ENCODE data around the gene FGD4.
A peak's percentile ranks its signal among the peaks of the same experiment; 100 is the strongest.
"Not testable (repeated sequence)": the region's sequence is repeated elsewhere in the genome, so short reads cannot be mapped to it uniquely, and the experiment has no call there.

FGD4 gene

GRCh38 chr12:32525802-32526201 is 126.4 kb downstream of the FGD4 start:
- not testable (repeated sequence) for DNase-seq

- not testable (repeated sequence) for DNase-seq
Observed at GRCh38 chr12:32526343-32526742, 127.0 kb downstream of the FGD4 start.

GRCh38 chr12:32532422-32532821 is 133.1 kb downstream of the FGD4 start:
- no peak for DNase-seq

- DNase-seq = no peak
Observed at GRCh38 chr12:32532951-32533350, 133.6 kb downstream of the FGD4 start.

- not testable (repeated sequence) for DNase-seq
Observed at GRCh38 chr12:32533506-32533905, 134.1 kb downstream of the FGD4 start.

GRCh38 chr12:32533971-32534590 is 134.7 kb downstream of the FGD4 start:
- DNase-seq = peak; percentile 46

GRCh38 chr12:32534698-32535097 is 135.3 kb downstream of the FGD4 start:
- no peak for DNase-seq

GRCh38 chr12:32535288-32535999 is 136.1 kb downstream of the FGD4 start:
- DNase-seq = peak; percentile 79

GRCh38 chr12:32536000-32536345 is 136.6 kb downstream of the FGD4 start:
- no peak for DNase-seq

- no peak for DNase-seq
Observed at GRCh38 chr12:32541754-32542374, 142.5 kb downstream of the FGD4 start.

GRCh38 chr12:32542428-32543229 is 143.3 kb downstream of the FGD4 start:
- DNase-seq = no peak

- DNase-seq = no peak
Observed at GRCh38 chr12:32544893-32545292, 145.5 kb downstream of the FGD4 start.

GRCh38 chr12:32545413-32545980 is 146.1 kb downstream of the FGD4 start:
- no peak for DNase-seq

GRCh38 chr12:32546272-32546671 is 146.9 kb downstream of the FGD4 start:
- no peak for DNase-seq

GRCh38 chr12:32548691-32549281 is 149.4 kb downstream of the FGD4 start:
- DNase-seq = peak; percentile 53

GRCh38 chr12:32549675-32550079 is 150.3 kb downstream of the FGD4 start:
- peak; percentile 55 for DNase-seq

- DNase-seq = no peak
Observed at GRCh38 chr12:32551058-32551457, 151.7 kb downstream of the FGD4 start.

- DNase-seq = no peak
Observed at GRCh38 chr12:32558903-32559302, 159.5 kb downstream of the FGD4 start.

GRCh38 chr12:32559434-32559833 is 160.1 kb downstream of the FGD4 start:
- DNase-seq = no peak

- DNase-seq = no peak
Observed at GRCh38 chr12:32560520-32560919, 161.2 kb downstream of the FGD4 start.

GRCh38 chr12:32561931-32562341 is 162.6 kb downstream of the FGD4 start:
- no peak for DNase-seq

GRCh38 chr12:32562413-32562812 is 163.1 kb downstream of the FGD4 start:
- DNase-seq = not testable (repeated sequence)

All from right hindlimb (tissue), 1 donor.